GM12801 (cell line): ENCODE data around the gene PRR5L.

ENCODE experiments used
- TF ChIP-seq, protein P1 (sequence below): IDR thresholded peaks from one replicate; pipeline ENCODE4 v1.5.1; 2011; ENCODE audit warnings: control low read depth; ENCODE audit not compliant: insufficient read length; ENCODE audit errors: extremely low read depth

The PRR5L gene

DNA sequence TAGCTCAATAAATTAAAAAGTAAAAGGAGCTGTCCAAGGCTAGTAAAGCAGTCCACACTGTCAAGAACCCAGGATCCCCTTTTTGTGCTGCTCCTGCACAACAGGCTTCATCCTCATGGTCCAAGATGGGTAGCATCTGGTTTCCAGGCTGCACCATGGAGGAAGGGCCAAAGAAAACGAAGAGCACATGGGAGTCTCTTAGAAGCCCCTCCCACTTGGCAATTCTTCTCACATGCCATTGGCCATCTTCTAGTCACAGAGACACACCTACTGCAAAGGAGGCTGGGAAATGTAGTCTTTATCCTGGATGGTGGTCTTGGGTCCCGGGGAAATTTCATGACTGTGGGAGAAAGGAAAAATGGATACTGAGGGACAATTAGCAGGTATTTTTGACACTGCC is 37.8 kb downstream of the PRR5L start:
- TF ChIP-seq, protein P1, sequence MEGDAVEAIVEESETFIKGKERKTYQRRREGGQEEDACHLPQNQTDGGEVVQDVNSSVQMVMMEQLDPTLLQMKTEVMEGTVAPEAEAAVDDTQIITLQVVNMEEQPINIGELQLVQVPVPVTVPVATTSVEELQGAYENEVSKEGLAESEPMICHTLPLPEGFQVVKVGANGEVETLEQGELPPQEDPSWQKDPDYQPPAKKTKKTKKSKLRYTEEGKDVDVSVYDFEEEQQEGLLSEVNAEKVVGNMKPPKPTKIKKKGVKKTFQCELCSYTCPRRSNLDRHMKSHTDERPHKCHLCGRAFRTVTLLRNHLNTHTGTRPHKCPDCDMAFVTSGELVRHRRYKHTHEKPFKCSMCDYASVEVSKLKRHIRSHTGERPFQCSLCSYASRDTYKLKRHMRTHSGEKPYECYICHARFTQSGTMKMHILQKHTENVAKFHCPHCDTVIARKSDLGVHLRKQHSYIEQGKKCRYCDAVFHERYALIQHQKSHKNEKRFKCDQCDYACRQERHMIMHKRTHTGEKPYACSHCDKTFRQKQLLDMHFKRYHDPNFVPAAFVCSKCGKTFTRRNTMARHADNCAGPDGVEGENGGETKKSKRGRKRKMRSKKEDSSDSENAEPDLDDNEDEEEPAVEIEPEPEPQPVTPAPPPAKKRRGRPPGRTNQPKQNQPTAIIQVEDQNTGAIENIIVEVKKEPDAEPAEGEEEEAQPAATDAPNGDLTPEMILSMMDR, result no peak

DNA sequence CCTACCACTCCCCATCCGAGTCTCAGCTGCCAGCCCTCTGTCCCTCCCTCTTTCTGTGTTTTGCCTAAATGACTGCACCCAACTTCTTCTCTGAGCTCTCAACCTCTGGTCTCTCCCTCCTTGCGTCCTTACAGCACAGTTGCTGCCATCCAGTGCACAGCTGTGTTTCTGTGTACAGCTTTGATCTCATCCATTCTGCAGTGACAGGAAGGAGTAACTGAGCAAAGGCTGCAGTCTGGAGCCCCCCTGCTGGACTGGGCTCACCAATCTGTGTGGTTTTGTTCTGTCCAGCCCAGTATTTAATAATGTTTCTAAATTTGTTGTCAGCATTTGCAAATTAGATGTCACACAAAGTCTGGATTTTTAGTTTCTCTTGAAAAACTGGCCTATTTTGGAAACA is 43.8 kb downstream of the PRR5L start:
- TF ChIP-seq, protein P1, result no peak

DNA sequence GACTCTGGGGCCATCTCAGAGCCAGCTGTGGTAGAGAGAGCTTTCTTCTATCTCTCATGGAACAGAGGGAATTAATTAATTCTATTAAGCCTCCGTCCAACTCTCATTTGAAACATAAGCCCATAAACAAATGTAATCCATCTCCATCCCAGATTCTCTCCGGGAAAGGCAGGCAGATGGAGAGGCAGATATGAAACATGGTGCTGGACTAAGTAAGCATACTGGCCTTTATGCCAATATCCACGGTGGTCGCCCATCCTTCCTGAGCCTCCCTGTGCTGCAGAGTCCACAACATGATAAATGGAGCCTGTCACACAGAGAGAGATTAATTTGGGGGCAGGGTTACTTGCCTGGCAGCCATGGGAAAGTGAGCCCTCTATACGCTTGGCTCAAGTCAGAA is 44.8 kb downstream of the PRR5L start:
- TF ChIP-seq, protein P1, result no peak

DNA sequence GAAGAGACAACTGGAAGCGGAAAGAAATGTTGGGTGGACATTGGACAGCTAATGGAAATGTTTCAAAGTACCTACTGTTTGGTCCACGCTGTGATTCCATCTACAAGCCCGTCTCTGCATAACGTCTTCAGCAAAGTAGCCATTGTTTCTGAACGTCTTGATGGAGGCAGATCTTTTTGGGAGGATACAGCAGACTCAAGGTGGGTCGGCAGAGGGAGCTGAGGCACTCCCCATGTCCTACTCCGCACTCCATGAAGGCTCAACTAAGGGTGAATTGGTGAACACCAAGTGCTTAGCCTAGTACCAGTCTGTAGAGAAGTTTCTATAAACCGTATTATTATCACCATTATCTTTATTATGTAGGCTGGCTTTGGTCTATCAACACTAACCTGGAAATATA is 45.8 kb downstream of the PRR5L start:
- TF ChIP-seq, protein P1, result no peak

DNA sequence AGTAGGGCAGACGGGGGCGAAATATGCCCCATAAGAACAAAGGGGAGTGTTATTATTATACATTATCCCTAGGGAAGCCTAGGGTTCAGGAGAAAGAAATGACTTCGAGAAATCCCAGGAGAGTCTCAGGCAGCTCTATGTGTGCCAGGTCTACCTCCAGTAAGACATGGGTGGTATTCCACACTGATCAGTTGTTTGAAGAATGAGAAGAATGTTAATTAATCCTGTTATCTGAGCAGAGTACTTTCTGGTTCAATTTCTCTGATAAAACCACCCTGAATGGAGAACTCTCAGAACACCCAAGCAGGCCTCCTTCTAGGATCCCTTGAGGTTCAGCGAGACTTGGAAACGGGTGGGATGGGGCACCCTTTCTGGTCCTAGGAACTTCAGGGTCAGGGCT is 46.2 kb downstream of the PRR5L start:
- TF ChIP-seq, protein P1, result no peak

DNA sequence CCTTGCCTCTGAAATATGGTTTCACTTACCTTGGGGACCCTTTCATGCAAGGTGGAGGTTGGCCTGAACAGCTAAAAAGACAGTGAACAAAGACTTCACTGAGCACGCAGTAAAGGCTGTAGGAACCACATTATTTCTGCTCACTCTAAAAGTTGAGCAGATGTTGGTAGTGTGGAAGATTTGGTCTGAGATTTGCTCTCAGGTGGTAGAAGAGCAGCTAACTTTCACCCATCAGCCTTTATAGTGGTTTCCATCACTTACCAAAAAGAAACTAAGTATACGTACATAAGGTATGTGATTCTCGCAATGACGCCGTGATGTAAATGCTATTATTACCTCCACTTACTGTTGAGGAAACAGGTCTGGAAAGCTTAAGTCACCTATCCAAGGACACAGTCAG is 47.3 kb downstream of the PRR5L start:
- TF ChIP-seq, protein P1, result no peak

DNA sequence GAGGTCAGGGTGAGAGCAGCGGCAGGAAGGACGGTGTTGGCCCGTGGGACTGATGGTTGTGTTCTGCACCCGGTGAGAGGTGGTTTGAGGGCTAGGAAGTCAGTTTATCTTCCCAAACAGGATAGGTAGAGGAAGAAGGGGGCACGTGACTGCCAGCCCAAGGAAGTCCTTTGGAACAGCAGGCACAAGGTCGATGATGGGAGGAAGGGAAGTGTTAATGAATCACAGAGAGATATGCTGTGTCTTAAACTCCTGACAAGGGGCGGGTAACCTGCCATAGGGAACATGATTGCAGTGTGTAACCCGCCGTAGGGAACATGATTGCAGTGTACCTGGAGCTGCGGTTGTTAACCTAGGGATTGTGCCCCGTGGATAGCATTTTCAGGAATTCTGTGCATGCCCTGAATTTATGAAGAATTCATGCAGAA is 49.0 kb downstream of the PRR5L start:
- TF ChIP-seq, protein P1, result no peak
